GM10847 (cell line): ENCODE data around the gene B3GAT1.

Source experiments
- POLR2A ChIP-seq: IDR thresholded peaks from 2 replicates; pipeline ENCODE4 v1.6.1; 2011; ENCODE audit not compliant: insufficient read length; ENCODE audit errors: extremely low read depth

The B3GAT1 gene

DNA sequence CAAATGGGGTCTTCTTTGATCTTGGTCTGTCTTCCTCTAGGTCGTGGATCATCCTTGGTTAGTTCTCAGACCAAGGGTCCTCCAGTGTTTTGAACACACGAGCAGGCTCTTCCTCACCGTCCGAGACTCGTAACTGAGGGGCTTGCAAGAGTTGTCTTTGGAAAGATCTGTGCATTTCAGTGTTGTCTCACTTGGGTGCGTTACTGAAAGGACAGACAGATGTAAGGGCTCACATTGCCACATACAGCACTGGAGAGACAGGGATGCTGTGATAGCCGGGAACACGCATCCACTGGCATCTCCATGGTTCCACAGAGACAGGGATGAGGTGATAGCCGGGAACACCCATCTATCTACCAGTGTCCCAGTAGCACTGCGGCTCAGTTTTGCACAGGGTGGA, 64.6 kb downstream of the B3GAT1 start:
- TF ChIP-seq POLR2A = no peak

- TF ChIP-seq POLR2A = no peak
These were observed 65.1 kb downstream of the B3GAT1 start for GRCh38 chr11:134346976-134347350.

GRCh38 chr11:134346101-134346975, 65.7 kb downstream of the B3GAT1 start:
- no peak for TF ChIP-seq POLR2A

GRCh38 chr11:134345237-134345550, 66.8 kb downstream of the B3GAT1 start:
- TF ChIP-seq POLR2A = no peak

- no peak for TF ChIP-seq POLR2A
These were observed 68.4 kb downstream of the B3GAT1 start for GRCh38 chr11:134343646-134344045.

GRCh38 chr11:134342572-134343340, 69.3 kb downstream of the B3GAT1 start:
- no peak for TF ChIP-seq POLR2A

DNA sequence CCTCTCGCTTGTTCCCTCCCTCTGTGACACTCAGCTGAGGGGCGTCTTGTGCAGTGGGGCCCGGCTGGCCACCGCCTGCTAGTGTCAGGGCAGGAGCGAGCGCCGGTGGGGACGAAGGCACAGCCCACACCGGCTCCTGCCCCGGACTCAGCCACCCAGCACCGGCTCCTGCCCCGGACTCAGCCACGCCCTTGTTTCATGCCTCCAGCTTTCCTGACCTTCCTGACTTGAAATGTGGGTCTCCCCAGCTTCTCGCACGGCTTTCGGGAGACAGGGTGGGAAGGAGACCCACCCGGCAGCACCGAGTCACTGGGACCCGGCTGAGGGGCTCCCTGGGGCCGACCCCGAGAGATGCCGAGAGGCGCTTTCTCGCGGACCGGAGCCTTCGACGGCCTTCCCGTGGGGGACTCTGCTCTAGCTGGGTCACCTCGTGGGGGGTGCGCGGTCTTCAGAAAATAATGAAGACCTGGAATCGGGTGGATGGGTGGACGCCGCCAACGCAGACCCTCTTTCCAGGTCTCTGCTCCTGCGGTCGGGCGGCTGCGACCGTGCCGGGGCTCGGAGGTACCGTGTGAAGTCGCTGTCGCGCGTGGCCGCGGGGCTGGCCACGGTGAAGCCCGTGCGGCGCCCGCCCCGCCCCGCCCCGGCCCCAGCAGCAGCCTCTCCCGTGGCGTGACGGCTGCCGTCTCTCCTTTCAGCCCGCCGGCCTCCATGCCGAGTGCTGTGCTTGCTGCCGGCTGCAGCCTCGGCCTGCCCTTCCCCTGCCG, 70.1 kb downstream of the B3GAT1 start:
- TF ChIP-seq POLR2A = no peak

GRCh38 chr11:134340354-134340964, 71.6 kb downstream of the B3GAT1 start:
- TF ChIP-seq POLR2A = no peak

DNA sequence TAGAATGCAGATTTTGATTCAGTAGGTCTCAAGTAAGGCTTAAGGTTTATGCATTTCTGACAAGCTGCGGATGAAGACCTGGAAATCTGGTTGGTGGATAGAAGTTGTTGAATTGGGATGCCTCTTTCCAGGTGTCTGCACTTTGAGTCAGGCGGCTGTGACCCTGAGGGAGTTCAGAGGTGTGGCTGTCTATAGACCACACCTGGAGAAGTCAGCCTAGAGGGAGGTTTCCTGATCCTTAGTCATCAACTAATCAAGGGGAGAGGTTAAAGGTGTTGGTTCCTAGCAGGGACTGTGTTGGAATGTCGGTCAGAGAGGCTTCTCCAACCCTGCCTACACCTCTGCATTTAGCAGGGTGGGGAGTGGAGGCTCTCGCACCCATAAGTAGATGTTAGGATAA, 72.3 kb downstream of the B3GAT1 start:
- no peak for TF ChIP-seq POLR2A

DNA sequence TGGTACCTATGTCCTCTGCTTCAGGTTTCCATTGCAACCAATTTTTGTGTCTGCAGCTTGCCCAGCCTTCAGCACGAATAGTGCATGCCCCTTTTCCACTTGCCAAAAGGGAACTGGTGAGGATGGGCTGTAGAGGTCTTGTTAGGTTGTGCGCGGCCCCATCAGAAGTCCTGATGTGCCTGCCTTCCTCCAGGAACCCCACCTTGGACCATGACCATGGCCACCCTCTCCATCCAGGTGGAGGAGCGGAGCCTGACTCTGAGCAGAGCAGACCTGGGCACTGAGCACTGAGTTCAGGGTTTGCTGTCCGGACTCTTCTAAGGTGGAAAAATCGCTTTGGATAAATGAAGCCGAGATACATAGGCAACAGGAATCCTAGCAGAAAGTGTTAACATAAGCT, 73.4 kb downstream of the B3GAT1 start:
- TF ChIP-seq POLR2A = no peak

DNA sequence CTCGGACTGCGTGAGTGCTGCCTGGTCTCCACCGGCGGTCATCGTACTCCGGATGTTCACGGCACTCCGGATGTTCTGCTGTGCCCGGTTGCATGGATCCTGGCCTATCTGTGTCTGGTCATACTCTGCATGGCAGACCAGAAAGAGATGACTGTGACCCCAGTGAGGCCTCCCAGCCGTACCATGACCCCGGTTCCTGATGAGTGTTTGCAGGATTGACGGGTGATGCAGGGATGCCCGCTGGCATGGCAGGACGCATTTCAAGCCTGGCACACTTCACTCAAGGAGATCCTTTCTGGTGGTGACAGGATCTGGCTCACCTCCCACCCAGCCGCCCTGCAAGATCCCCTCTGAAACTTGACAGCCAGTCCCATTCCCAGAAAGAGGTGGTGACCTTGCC, 74.0 kb downstream of the B3GAT1 start:
- TF ChIP-seq POLR2A = no peak

GRCh38 chr11:134337051-134337450, 75.0 kb downstream of the B3GAT1 start:
- no peak for TF ChIP-seq POLR2A

DNA sequence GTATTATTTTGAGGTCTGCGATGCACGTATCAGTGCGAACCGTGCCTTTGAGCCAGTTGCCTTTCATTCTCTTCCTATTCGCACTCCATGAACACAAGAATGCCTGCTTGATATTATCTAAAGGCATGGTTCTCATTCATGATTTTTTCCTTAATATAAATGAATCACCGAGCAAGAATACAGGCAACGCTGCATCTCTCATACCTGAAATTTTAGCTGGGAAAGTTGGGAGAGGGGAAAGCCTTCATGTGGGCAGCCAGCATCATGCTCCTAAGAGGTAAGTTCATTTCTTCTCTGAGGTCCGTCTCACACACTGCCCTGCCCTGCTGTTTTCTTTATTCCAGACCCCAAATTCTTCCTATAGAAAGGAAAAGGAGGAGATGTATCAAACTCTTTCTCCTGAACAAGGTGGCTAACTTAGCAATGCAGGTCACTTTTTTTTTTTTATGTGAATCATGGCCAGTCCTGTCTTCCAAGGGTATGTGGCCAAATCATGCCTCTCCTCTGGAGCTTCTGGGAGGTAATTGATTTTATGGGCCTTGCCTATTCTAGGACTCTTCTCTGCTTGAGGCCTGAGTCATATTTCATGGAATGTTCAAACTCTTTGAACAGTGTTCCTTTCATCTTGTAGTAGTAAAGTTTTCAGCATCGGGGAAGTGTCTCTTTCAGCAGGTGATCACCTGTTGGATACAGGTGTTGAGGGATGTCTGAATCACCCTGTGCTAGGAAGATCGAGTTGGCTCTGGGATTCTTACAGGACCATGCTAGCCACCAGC, 77.1 kb downstream of the B3GAT1 start:
- no peak for TF ChIP-seq POLR2A

GRCh38 chr11:134333946-134334345, 78.1 kb downstream of the B3GAT1 start:
- TF ChIP-seq POLR2A = no peak

DNA sequence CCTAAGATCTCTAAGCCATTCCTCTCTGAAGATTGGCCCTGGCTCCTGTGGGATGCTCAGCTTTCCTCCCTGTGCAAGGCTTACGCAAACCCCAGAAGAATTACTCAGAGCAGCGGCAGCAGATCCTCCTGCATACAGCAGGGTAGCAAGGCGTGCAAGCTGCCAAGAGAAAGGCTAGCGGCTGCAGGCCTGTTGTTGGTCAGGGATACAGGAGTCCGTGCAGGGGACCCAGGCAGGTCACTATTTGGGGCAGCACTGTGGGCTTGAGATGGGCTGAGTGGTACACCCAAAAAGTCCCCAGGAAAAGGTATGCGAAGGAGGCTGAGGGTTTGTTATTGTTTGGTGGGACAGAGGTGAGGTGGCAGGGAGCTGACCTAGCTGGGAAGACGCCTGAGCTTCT, 78.7 kb downstream of the B3GAT1 start:
- TF ChIP-seq POLR2A = no peak
